Left ventricle myocardium inferior (tissue), 1 donor: Measurements from ENCODE around the gene DNAAF3. TPM values are rescaled to one million over a fixed set of nuclear protein-coding genes. Genes with fewer than 3 reads are reported as not detected.

Source experiments
- DNase-seq: peaks from one replicate; pipeline ENCODE4 v3.0.0-alpha.2; 2020
- H3K27ac ChIP-seq: fragments of 200-600 bp; replicated peaks from 2 replicates; pipeline ENCODE4 v1.8.0; 2021
- H3K27me3 ChIP-seq: fragments of 200-600 bp; 2 replicates; pipeline ENCODE4 v1.8.0; 2021; ENCODE audit warnings: low read depth
- H3K36me3 ChIP-seq: fragments of 200-600 bp; 2 replicates; pipeline ENCODE4 v1.8.0; 2021
- H3K4me1 ChIP-seq: fragments of 200-600 bp; 2 replicates; pipeline ENCODE4 v1.8.0; 2021
- H3K4me3 ChIP-seq: fragments of 200-600 bp; 2 replicates; pipeline ENCODE4 v1.8.0; 2021; ENCODE audit warnings: mild to moderate bottlenecking, moderate library complexity
- H3K9me3 ChIP-seq: fragments of 200-600 bp; replicated peaks from 2 replicates; pipeline ENCODE4 v1.8.0; 2021
- intact Hi-C: fragments of 100-400 bp; cut with micrococcal nuclease; formaldehyde crosslinking; loops from one replicate; pipeline ENCODE4 v1.11.0; 2022
- total RNA-seq: library from RNA; stranded (reverse); fragmentation: NEBNext Ultra II Directional; extraction: Animal tissue kit (Norgen Biotek cat#: 25700); gene quantifications from one replicate; pipeline ENCODE4 v1.2.1, GENCODE V29; 2021
- TF ChIP-seq, protein P1 (sequence below): fragments of 200-600 bp; IDR thresholded peaks from 2 replicates; pipeline ENCODE4 v1.8.0; 2021; ENCODE audit warnings: antibody characterized with exemption, mild to moderate bottlenecking, borderline replicate concordance
- donor health status: DM: no; HTN: yes; CAD: no; lungs with severe emphysema.

Gene DNAAF3
- total RNA-seq, 1 donor from 2014 or later: 1.8 TPM

- Histone ChIP-seq H3K9me3 (no peaks in the 10 kb centered on the region), H3K4me3 (no peak overlapping the region), H3K27me3 (peaks cover 9% of the 10 kb centered on the region), H3K36me3 (no peaks in the 10 kb centered on the region), H3K4me1 (no peaks in the 10 kb centered on the region), H3K27ac (no peak overlapping the region)
- TF ChIP-seq, protein P1, sequence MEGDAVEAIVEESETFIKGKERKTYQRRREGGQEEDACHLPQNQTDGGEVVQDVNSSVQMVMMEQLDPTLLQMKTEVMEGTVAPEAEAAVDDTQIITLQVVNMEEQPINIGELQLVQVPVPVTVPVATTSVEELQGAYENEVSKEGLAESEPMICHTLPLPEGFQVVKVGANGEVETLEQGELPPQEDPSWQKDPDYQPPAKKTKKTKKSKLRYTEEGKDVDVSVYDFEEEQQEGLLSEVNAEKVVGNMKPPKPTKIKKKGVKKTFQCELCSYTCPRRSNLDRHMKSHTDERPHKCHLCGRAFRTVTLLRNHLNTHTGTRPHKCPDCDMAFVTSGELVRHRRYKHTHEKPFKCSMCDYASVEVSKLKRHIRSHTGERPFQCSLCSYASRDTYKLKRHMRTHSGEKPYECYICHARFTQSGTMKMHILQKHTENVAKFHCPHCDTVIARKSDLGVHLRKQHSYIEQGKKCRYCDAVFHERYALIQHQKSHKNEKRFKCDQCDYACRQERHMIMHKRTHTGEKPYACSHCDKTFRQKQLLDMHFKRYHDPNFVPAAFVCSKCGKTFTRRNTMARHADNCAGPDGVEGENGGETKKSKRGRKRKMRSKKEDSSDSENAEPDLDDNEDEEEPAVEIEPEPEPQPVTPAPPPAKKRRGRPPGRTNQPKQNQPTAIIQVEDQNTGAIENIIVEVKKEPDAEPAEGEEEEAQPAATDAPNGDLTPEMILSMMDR: no peak
- DNase-seq: no peak
- intact Hi-C loops: no loop called here
Measured at GRCh38 chr19:55193481-55193880, 27.1 kb upstream of the DNAAF3 start.

DNA sequence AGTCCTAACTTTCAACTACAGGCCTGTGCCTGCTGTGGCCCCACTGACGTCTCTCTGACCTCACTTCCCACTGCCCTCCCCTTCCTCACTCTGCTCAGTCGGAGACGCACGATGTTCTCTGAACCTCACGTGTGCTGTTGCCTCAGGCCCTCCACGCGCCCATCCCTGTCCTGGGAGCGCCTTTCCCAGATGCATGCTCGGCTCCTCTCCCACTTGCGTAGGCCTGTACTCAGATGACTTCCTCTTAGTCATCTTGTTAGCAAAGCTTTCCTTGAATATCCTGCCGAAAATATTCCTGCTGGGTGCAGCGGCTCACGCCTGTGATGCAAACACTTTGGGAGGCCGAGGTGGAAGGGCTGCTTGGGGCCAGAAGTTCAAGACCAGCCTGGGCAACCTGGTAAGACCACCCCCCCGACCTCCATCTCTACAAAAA is 23.0 kb upstream of the DNAAF3 start:
- no peak overlapping the region for H3K4me3 ChIP-seq
- H3K9me3 ChIP-seq: no peaks in the 10 kb centered on the region
- peak; percentile 30 for DNase-seq
- peaks cover 29% of the 10 kb centered on the region for H3K27me3 ChIP-seq
- H3K4me1 ChIP-seq: no peaks in the 10 kb centered on the region
- peak overlapping the region; percentile 38 for H3K27ac ChIP-seq
- intact Hi-C loops: no loop called here
- TF ChIP-seq, protein P1: no peak
- no peaks in the 10 kb centered on the region for H3K36me3 ChIP-seq

DNA sequence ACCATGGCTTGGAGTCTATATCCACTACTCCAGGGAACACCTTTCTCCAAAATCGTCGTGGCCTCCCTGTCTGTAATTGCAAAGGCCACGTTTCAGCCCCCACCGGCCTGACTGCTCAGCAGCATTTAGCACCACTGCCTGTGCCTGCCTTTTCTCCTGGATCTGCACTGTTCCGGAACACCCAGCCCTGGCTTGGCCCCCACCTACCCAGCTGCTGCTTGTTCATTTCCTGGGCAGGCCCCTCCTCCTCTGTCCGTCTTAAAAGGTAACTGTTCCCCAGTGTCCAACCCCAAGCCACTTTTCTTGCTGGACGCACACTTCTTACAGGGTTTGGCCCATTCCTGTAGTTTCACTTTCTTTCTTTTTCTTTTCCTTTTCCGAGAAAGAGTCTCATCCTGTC is 22.2 kb upstream of the DNAAF3 start:
- Histone ChIP-seq H3K9me3 (no peaks in the 10 kb centered on the region), H3K27me3 (peaks cover 37% of the 10 kb centered on the region), H3K27ac (no peak overlapping the region), H3K4me1 (no peaks in the 10 kb centered on the region), H3K4me3 (no peak overlapping the region), H3K36me3 (no peaks in the 10 kb centered on the region)
- TF ChIP-seq, protein P1: no peak
- DNase-seq: no peak
- intact Hi-C loops: no loop called here

- Histone ChIP-seq H3K27me3 (peaks cover 57% of the 10 kb centered on the region), H3K9me3 (no peaks in the 10 kb centered on the region), H3K27ac (no peak overlapping the region), H3K36me3 (no peaks in the 10 kb centered on the region), H3K4me1 (no peaks in the 10 kb centered on the region), H3K4me3 (no peak overlapping the region)
- intact Hi-C loops: no loop called here
- TF ChIP-seq, protein P1: no peak
- no peak for DNase-seq
Measured at GRCh38 chr19:55186080-55186479, 19.7 kb upstream of the DNAAF3 start.

- Histone ChIP-seq H3K36me3 (no peaks in the 10 kb centered on the region), H3K27ac (no peak overlapping the region), H3K4me1 (peaks cover 17% of the 10 kb centered on the region), H3K27me3 (peaks cover 97% of the 10 kb centered on the region), H3K4me3 (no peak overlapping the region), H3K9me3 (no peaks in the 10 kb centered on the region)
- DNase-seq: no peak
- TF ChIP-seq, protein P1: no peak
- intact Hi-C loops: no loop called here
Measured at GRCh38 chr19:55181740-55182139, 15.3 kb upstream of the DNAAF3 start.
